Spleen (tissue), 11 donors: ENCODE measurements around the gene ATP1B3. TPM values are rescaled to one million over a fixed set of nuclear protein-coding genes. Genes with fewer than 3 reads are reported as not detected.
"Not testable (repeated sequence)": the region's sequence is repeated elsewhere in the genome, so short reads cannot be mapped to it uniquely, and the experiment has no call there.

ENCODE experiments used
- DNase-seq: peaks from one replicate; pipeline ENCODE4 v3.0.0-alpha.2; 2020
- H3K27ac ChIP-seq, 8 donors: fragments of 200-600 bp; sonication (generic) in 7 of 8; 1 replicate in 4 of 8; 2 replicates in 4 of 8; pipeline versions ENCODE4 v1.5.0 to v1.8.0; 2016 to 2021; ENCODE audit warnings: inconsistent platforms in 4 of 8, mild to moderate bottlenecking in 4 of 8, moderate library complexity in 1 of 8
- H3K27me3 ChIP-seq, 7 donors: fragments of 200-600 bp; sonication (generic) in 6 of 7; replicated peaks in 1 of 7; 1 replicate in 4 of 7; 2 replicates in 3 of 7; pipeline versions ENCODE4 v1.5.0 to v1.8.0; 2016 to 2021; ENCODE audit warnings: inconsistent platforms in 3 of 7, mild to moderate bottlenecking in 1 of 7
- H3K36me3 ChIP-seq, 6 donors: fragments of 200-600 bp; sonication (generic) in 5 of 6; 1 replicate in 4 of 6; 2 replicates in 2 of 6; pipeline versions ENCODE4 v1.5.0 to v1.8.0; 2016 to 2021; ENCODE audit warnings: inconsistent platforms in 2 of 6
- H3K4me1 ChIP-seq, 6 donors: fragments of 200-600 bp; sonication (generic) in 5 of 6; 1 replicate in 3 of 6; 2 replicates in 3 of 6; pipeline versions ENCODE4 v1.5.0 to v1.8.0; 2016 to 2021; ENCODE audit warnings: inconsistent platforms in 3 of 6
- H3K4me3 ChIP-seq, 8 donors: fragments of 200-600 bp; sonication (generic) in 7 of 8; 1 replicate in 4 of 8; 2 replicates in 4 of 8; pipeline versions ENCODE4 v1.5.0 to v1.8.0; 2016 to 2021; ENCODE audit warnings: inconsistent platforms in 4 of 8, mild to moderate bottlenecking in 4 of 8, moderate library complexity in 2 of 8
- H3K9me3 ChIP-seq, 8 donors: fragments of 200-600 bp; sonication (generic) in 7 of 8; 1 replicate in 4 of 8; 2 replicates in 4 of 8; pipeline versions ENCODE4 v1.5.0 to v1.8.0; 2016 to 2021; ENCODE audit warnings: inconsistent platforms in 4 of 8
- POLR2A ChIP-seq, 3 donors: fragments of 450-650 bp; IDR thresholded peaks; one replicate each; pipeline ENCODE4 v1.5.1; 2017; ENCODE audit warnings: antibody characterized with exemption in 3 of 3, mild to moderate bottlenecking in 1 of 3
- POLR2AphosphoS5 ChIP-seq, 3 donors: sonication (generic); formaldehyde crosslinking; IDR thresholded peaks; one replicate each; pipeline ENCODE4 v1.5.1; 2017; ENCODE audit warnings: antibody characterized with exemption in 3 of 3
- WGBS, 5 donors: extraction: QIAGEN DNeasy Blood & Tissue Kit in 3 of 5; methylation state at CpG; one replicate each; pipeline versions ENCODE4 v1.1.5 to v1.1.7; 2013 to 2018; 5-methylcytosine and 5-hydroxymethylcytosine counted together
- intact Hi-C: fragments of 100-400 bp; cut with DNase I; formaldehyde crosslinking; loops from one replicate; pipeline ENCODE4 v1.15.0; 2023; ENCODE audit warnings: low total_unique reads
- polyA plus RNA-seq, 3 donors: library from polyadenylated mRNA; stranded (reverse); fragments of 200-250 nt; gene quantifications; one replicate each; pipeline ENCODE4 v1.2.1, GENCODE V29; 2013
- small RNA-seq, 4 donors: library from RNA; depleted of rRNA; stranded (forward); fragments of <200 nt; gene quantifications; one replicate each; pipeline ENCODE3, GENCODE V24; 2016
- total RNA-seq, 7 donors: library from RNA; depleted of rRNA in 3 of 7; stranded (reverse); fragments of >200 nt in 3 of 7; fragmentation: NEBNext Ultra II Directional in 4 of 7; extraction: Animal tissue kit (Norgen Biotek cat#: 25700) in 4 of 7; gene quantifications; one replicate each; pipeline versions ENCODE4 v1.1.0 to v1.2.1, GENCODE V29; 2016 to 2021
- TF ChIP-seq, protein P1 (sequence below), 11 experiments: fragments of 200-600 bp in 7 of 11; fragments of 450-650 bp in 4 of 11; sonication (generic) in 4 of 11; IDR thresholded peaks in 8 of 11; conservative IDR thresholded peaks in 3 of 11; 1 replicate in 7 of 11; 2 replicates in 4 of 11; pipeline versions ENCODE4 v1.4.0 to v1.8.0; 2016 to 2021; ENCODE audit warnings: antibody characterized with exemption in 11 of 11, inconsistent platforms in 4 of 11, mild to moderate bottlenecking in 1 of 11
- donor health status: healthy with polysubstance abuse.
- donor health status: DM: no; HTN: no; CAD: no; lungs with moderate emphysema.
- donor health status: DM: no; HTN: no; CAD: no.
- donor health status: Bipolar disorder and iron deficiency.
- donor health status: healthy.
- donor health status: DM: no; HTN: no; CAD: no.
- donor health status: DM: yes; HTN: yes; CAD: no.

ATP1B3 gene
- total and polyA plus RNA-seq, 10 donors, result 35.7 to 80.1 (median 66.4) TPM

DNA sequence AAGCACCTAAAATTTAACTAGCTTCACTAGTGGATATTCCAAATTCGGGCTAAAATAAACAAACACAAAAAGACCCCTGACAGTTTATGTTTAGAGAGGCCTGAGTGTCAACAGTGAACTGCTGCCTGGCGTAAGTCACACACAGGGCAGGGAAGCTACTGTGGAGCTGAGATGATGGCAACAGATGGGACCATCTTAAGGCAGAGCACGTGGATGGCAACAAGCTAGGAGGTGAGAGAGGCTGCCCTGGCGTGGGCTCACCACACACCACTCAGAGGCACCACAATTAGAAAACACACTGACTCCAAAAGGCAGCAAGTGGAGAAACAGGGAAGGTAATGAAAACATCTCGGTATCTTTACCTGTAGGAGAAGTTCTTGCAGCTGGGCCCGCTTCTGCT lies 93.3 kb downstream of the ATP1B3 start:
- TF ChIP-seq POLR2AphosphoS5 (IDR thresholded peaks at IDR 0.05) (no peak), POLR2A (IDR thresholded peaks at IDR 0.05) (no peak)
- TF ChIP-seq, protein P1, sequence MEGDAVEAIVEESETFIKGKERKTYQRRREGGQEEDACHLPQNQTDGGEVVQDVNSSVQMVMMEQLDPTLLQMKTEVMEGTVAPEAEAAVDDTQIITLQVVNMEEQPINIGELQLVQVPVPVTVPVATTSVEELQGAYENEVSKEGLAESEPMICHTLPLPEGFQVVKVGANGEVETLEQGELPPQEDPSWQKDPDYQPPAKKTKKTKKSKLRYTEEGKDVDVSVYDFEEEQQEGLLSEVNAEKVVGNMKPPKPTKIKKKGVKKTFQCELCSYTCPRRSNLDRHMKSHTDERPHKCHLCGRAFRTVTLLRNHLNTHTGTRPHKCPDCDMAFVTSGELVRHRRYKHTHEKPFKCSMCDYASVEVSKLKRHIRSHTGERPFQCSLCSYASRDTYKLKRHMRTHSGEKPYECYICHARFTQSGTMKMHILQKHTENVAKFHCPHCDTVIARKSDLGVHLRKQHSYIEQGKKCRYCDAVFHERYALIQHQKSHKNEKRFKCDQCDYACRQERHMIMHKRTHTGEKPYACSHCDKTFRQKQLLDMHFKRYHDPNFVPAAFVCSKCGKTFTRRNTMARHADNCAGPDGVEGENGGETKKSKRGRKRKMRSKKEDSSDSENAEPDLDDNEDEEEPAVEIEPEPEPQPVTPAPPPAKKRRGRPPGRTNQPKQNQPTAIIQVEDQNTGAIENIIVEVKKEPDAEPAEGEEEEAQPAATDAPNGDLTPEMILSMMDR (IDR thresholded peaks at IDR 0.05 in 8 of 11, conservative IDR thresholded peaks at IDR 0.05 in 3 of 11), result no peak
- Histone ChIP-seq H3K27me3 (no peaks in the 10 kb centered on the region), H3K27ac (no peak overlapping the region), H3K4me3 (no peak overlapping the region), H3K4me1 (no peaks in the 10 kb centered on the region), H3K9me3 (no peaks in the 10 kb centered on the region), H3K36me3 (peaks cover 0 to 60% (median 4%) of the 10 kb centered on the region in 6 donors)
- 95 to 98% (median 97%) methylated on average over 6 of the region's 6 CpGs for WGBS, 5 donors
- intact Hi-C loops, result loop anchor here (10.0 kb wide), 1 partner anchor 315 kb away; no protein-coding TSS in a partner anchor
- DNase-seq, result no peak

DNA sequence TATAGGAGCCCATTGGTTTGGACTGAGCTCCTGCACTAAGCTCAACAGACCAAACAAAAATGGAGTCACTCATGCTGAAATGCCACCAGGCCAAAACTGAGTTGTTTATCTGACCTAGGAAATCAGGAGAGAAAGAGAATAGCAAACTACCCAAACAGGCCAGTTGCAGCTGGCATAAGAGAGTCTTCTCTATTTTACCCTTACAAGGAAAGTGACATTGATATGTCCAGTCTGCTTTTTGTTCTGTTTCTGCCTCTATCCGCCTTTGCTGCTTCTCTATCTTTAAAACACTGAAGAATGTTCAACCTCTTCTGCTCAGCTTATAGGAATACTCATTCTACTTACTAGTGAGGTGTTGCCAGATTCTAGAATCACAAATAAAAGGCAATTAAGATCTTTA lies 95.1 kb downstream of the ATP1B3 start:
- no peak overlapping the region for H3K4me3 ChIP-seq
- intact Hi-C loops, result no loop called here
- no peaks in the 10 kb centered on the region for H3K9me3 ChIP-seq
- 88 to 100% (median 95%) methylated on average over 1 of the region's 1 CpG for WGBS, 5 donors
- peaks cover 0 to 62% (median 5%) of the 10 kb centered on the region in 6 donors for H3K36me3 ChIP-seq
- TF ChIP-seq POLR2AphosphoS5 (IDR thresholded peaks at IDR 0.05) (no peak), POLR2A (IDR thresholded peaks at IDR 0.05) (no peak)
- TF ChIP-seq, protein P1 (IDR thresholded peaks at IDR 0.05 in 8 of 11, conservative IDR thresholded peaks at IDR 0.05 in 3 of 11), result no peak
- no peaks in the 10 kb centered on the region for H3K27me3 ChIP-seq
- H3K4me1 ChIP-seq, result no peaks in the 10 kb centered on the region
- DNase-seq, result no peak
- no peak overlapping the region for H3K27ac ChIP-seq

DNA sequence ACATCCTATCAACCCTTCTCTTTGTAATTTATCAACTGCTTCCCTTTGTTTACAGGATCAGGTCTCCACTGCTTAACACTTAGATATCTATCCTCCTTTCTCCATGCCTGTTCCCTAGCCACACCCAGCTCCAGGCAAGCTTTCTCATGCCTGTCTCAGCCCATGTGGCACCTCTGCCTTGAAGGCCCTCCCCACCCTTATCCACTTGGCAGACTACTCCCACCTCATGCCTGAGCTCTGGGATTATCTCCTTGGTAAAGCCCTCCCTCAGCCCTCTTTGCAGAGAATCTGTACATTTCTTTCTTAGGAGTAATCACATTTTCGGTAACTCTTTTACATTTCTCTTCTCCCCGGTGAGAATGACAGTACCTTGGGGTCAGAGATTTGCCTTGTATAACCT lies 96.0 kb downstream of the ATP1B3 start:
- Histone ChIP-seq H3K4me1 (no peaks in the 10 kb centered on the region), H3K36me3 (peaks cover 0 to 63% (median 8%) of the 10 kb centered on the region in 6 donors), H3K27ac (no peak overlapping the region), H3K4me3 (no peak overlapping the region), H3K27me3 (no peaks in the 10 kb centered on the region), H3K9me3 (no peaks in the 10 kb centered on the region)
- no peak for DNase-seq
- intact Hi-C loops, result no loop called here
- TF ChIP-seq, protein P1 (IDR thresholded peaks at IDR 0.05 in 8 of 11, conservative IDR thresholded peaks at IDR 0.05 in 3 of 11), result no peak
- TF ChIP-seq POLR2A (IDR thresholded peaks at IDR 0.05) (no peak), POLR2AphosphoS5 (IDR thresholded peaks at IDR 0.05) (no peak)
- WGBS, 5 donors, result 95 to 98% (median 97%) methylated on average over 2 of the region's 2 CpGs

DNA sequence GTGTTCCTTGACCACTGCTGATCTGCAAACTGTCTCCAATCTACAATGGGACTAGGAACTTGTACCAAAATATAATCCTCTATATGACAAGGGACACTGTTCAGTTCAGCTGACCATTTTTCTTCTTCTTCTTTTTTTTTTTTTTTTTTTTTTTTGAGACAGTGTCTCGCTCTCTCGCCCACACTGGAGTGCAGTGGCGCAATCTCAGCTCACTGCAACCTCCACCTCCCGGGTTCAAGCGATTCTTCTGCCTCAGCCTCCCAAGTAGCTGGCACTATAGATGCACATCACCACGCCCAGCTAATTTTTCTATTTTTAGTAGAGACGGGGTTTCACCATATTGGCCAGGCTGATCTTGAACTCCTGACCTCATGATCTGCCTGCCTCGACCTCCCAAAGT lies 98.3 kb downstream of the ATP1B3 start:
- WGBS, 5 donors, result 88 to 98% (median 94%) methylated on average over 8 of the region's 8 CpGs
- DNase-seq, intact Hi-C loops, H3K4me1 ChIP-seq, H3K27ac ChIP-seq, H3K9me3 ChIP-seq, H3K27me3 ChIP-seq, H3K4me3 ChIP-seq: not testable (repeated sequence)
- peaks cover 0 to 62% (median 10%) of the 10 kb centered on the region in 6 donors for H3K36me3 ChIP-seq

Small RNA genes lying within 50 kb of the gene (small RNA-seq; reads per million reads assigned to genes)
- gene HMGN2P25, result 0 reads per million in 4 donors
- gene RNU6-509P, result 0 reads per million in 4 donors

Other genes with a start within 250 kb of the ATP1B3 start
- 10 to 100 TPM; 42.5 to 66.1 (median 55.9) TPM for gene RNF7, start 138.3 kb upstream of the ATP1B3 start, total RNA-seq
- 100 to 1,000 TPM in 2 of 3 donors, 10 to 100 TPM in 1; 93.9 to 117 (median 104) TPM for gene RNF7, start 138.3 kb upstream of the ATP1B3 start, polyA plus RNA-seq
- under 1 TPM in 3 of 7 donors, not detected in 4; 0.14 to 0.26 (median 0.20) TPM for gene GRK7, start 113.2 kb upstream of the ATP1B3 start, total RNA-seq
- gene GRK7, start 113.2 kb upstream of the ATP1B3 start, polyA plus RNA-seq, result under 1 TPM in 2 of 3 donors, not detected in 1; 0.02 to 0.07 TPM